ENCODE data around the gene SYT9. TPM values are rescaled to one million over a fixed set of nuclear protein-coding genes. Genes with fewer than 3 reads are reported as not detected.

SYT9 gene
- polyA plus RNA-seq, 3 donors, result not detected

- Histone ChIP-seq H3K4me1 (ENCODE audit: control insufficient read depth in 1 of 2, insufficient read depth in 2 of 2, low read length in 2 of 2) (no peaks in the 10 kb centered on the region), H4K20me1 (ENCODE audit: insufficient read depth, low read length) (no peaks in the 10 kb centered on the region), H3K4me2 (replicated peaks; ENCODE audit: extremely low read depth, low read length, poor library complexity, severe bottlenecking) (no peak overlapping the region), H2AFZ (ENCODE audit: insufficient read depth, low read depth, low read length, poor library complexity, severe bottlenecking) (no peak overlapping the region), H3K9ac (ENCODE audit: insufficient read depth, low read length, poor library complexity, severe bottlenecking) (no peak overlapping the region), H3K27me3 (ENCODE audit: control insufficient read depth in 2 of 2, insufficient read depth in 2 of 2, low read length in 2 of 2) (no peaks in the 10 kb centered on the region), H3K27ac (ENCODE audit: low read depth in 1 of 2, low read length in 2 of 2) (no peak overlapping the region), H3K4me3 (replicated peaks in 1 of 3; ENCODE audit: low read depth in 2 of 3, low read length in 3 of 3) (no peak overlapping the region), H3K9me3 (replicated peaks in 1 of 2; ENCODE audit: control insufficient read depth in 1 of 2, insufficient read depth in 1 of 2, low read length in 2 of 2) (no peaks in the 10 kb centered on the region), H3K79me2 (ENCODE audit: insufficient read depth, low read length) (no peaks in the 10 kb centered on the region), H3K36me3 (replicated peaks in 1 of 2; ENCODE audit: control insufficient read depth in 1 of 2, insufficient read depth in 2 of 2, low read length in 2 of 2) (no peaks in the 10 kb centered on the region)
- Mint-ChIP-seq H3K4me1 (no peaks in the 10 kb centered on the region), H3K27me3 (ENCODE audit: low read depth in 3 of 3) (peaks cover 0 to 6% (median 3%) of the 10 kb centered on the region in 3 donors), H3K27ac (no peak overlapping the region), H3K36me3 (peaks cover 0 to 3% of the 10 kb centered on the region in 2 donors), H3K4me3 (no peak overlapping the region), H3K9me3 (peaks cover 0 to 9% (median 3%) of the 10 kb centered on the region in 7 donors)
- no peak for DNase-seq
- intact Hi-C loops (cut with micrococcal nuclease), result no loop called here
- WGBS (ENCODE audit: insufficient coverage), result 100% methylated on average over 4 of the region's 5 CpGs
- TF ChIP-seq CTCF (IDR thresholded peaks at IDR 0.05), result no peak
Observed at GRCh38 chr11:7469351-7469865, 217.7 kb downstream of the SYT9 start.

GRCh38 chr11:7471071-7471470 is 219.4 kb downstream of the SYT9 start:
- intact Hi-C loops (cut with micrococcal nuclease), result no loop called here
- Histone ChIP-seq H3K36me3 (replicated peaks in 1 of 2; ENCODE audit: control insufficient read depth in 1 of 2, insufficient read depth in 2 of 2, low read length in 2 of 2) (no peaks in the 10 kb centered on the region), H3K4me2 (replicated peaks; ENCODE audit: extremely low read depth, low read length, poor library complexity, severe bottlenecking) (no peak overlapping the region), H3K4me1 (ENCODE audit: control insufficient read depth in 1 of 2, insufficient read depth in 2 of 2, low read length in 2 of 2) (no peaks in the 10 kb centered on the region), H3K79me2 (ENCODE audit: insufficient read depth, low read length) (no peaks in the 10 kb centered on the region), H3K4me3 (replicated peaks in 1 of 3; ENCODE audit: low read depth in 2 of 3, low read length in 3 of 3) (no peak overlapping the region), H3K27ac (ENCODE audit: low read depth in 1 of 2, low read length in 2 of 2) (no peak overlapping the region), H3K9ac (ENCODE audit: insufficient read depth, low read length, poor library complexity, severe bottlenecking) (no peak overlapping the region), H3K27me3 (ENCODE audit: control insufficient read depth in 2 of 2, insufficient read depth in 2 of 2, low read length in 2 of 2) (no peaks in the 10 kb centered on the region), H4K20me1 (ENCODE audit: insufficient read depth, low read length) (no peaks in the 10 kb centered on the region), H3K9me3 (replicated peaks in 1 of 2; ENCODE audit: control insufficient read depth in 1 of 2, insufficient read depth in 1 of 2, low read length in 2 of 2) (no peaks in the 10 kb centered on the region), H2AFZ (ENCODE audit: insufficient read depth, low read depth, low read length, poor library complexity, severe bottlenecking) (no peak overlapping the region)
- Mint-ChIP-seq H3K9me3 (peaks cover 0 to 6% (median 0%) of the 10 kb centered on the region in 7 donors), H3K27ac (no peak overlapping the region), H3K4me1 (no peaks in the 10 kb centered on the region), H3K36me3 (peaks cover 0 to 3% of the 10 kb centered on the region in 2 donors), H3K27me3 (ENCODE audit: low read depth in 3 of 3) (peaks cover 2 to 6% (median 3%) of the 10 kb centered on the region in 3 donors), H3K4me3 (no peak overlapping the region)
- DNase-seq, result no peak
- 100% methylated on average over 1 of the region's 7 CpGs for WGBS (ENCODE audit: insufficient coverage)
- no peak for TF ChIP-seq CTCF (IDR thresholded peaks at IDR 0.05)
